NCI-H2227 treated with DMSO at 0.1 percent for 48 hours (cell line): ENCODE data around the gene APBB1IP.
"Not testable (repeated sequence)": the region's sequence is repeated elsewhere in the genome, so short reads cannot be mapped to it uniquely, and the experiment has no call there.

Experiments used
- DNase-seq: peaks from one replicate; lab custom pipeline; 2025; lab: John Stamatoyannopoulos, UW

The APBB1IP gene

GRCh38 chr10:26479766-26480492 is 41.8 kb downstream of the APBB1IP start:
- no peak for DNase-seq

- DNase-seq: no peak
These were observed 43.2 kb downstream of the APBB1IP start for GRCh38 chr10:26481315-26481692.

- DNase-seq: no peak
These were observed 43.9 kb downstream of the APBB1IP start for GRCh38 chr10:26481914-26482550.

DNA sequence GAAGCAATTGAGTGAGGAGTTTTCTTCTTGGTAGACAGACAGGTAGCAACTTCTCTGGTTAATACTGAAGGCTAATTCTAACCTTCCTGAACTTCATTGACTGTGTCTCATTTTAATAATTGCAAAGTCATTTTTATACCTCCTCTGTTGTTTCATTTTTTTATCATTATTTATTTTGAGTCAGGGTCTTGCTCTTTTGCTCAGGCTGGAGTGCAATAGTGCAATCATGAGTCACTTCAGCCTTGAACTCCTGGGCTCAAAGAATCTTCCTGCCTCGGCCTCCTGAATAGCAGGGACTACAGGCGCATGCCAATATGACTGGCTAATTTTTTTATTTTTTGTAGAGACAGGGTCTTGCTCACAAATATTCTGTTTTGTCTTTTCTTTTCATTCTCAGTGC is 45.4 kb downstream of the APBB1IP start:
- no peak for DNase-seq

- no peak for DNase-seq
These were observed 47.2 kb downstream of the APBB1IP start for GRCh38 chr10:26485150-26485941.

DNA sequence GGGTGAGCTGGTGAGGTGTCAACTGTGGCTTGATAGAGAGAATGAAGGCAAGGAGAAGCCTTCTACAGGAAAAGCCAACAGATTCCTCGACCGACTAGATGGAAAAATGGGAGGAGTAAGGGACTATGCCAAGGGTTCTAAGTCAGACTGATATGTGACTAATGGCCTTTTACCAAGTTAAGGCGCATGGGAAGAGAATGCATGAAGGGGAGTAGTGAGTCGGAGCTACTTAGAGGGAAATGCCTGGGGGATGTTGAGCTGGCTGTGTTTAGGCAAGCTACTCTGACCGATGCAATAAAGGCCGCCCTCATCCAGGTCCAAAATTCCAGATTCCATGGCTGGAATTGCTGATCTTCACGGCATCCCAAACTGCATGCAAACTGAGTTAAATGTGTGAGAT is 48.2 kb downstream of the APBB1IP start:
- no peak for DNase-seq

DNA sequence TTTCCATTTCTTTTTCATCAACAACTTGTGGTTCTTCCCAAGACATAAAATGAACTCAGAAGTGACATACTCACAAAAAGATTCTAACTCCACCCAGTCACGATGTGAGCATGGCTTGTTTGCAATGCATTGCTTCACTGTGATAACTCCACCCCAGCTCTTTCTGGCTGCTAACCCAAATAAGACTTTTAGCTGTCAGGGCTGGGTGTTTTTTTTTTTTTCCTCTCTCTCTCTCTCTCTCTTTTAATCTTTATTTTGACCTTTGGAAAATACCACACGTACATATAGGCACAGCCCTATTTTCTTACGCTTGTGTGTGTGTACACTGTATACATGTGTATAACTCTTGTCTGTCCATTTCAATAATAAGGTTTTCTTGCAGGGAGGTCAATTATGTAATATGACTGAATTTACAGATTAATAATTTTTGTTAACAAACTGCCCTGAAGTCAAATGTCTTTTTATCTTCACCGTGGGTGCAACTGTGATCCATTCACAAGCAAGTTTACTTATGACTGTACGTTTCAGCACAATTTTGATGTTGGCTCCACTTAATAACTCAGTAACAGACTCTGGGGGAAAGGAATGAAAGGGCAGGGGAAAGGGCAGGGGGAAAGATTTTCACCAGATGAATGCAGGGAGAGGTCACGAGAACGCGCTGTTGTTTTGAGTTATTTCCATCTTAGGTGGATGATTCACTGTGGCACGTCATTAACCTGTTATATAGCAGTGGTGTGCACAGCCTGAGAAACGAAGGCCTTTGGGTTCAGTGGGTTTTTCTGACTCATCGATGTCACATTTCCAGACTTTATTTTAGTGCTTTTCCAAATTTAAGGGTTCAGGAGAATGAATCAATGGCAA is 49.1 kb downstream of the APBB1IP start:
- DNase-seq: no peak

DNA sequence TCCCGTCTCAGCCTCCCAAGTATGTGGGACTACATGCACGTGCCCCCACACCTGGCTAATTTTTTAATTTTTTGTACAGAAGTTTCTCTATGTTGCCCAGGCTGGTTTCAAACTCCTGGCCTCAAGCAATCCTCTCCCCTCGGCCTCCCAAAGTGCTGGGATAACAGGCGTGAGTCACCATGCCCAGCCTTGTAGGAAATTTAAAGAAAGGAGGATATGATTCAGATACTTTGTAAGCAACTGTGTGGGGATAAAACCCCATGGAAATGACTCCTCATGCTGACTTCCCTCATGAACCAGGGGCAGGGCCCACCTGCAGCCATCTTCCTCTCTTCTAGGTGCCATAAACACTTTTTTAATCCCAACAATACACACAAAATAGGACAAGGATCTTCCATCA is 50.2 kb downstream of the APBB1IP start:
- DNase-seq: no peak

DNA sequence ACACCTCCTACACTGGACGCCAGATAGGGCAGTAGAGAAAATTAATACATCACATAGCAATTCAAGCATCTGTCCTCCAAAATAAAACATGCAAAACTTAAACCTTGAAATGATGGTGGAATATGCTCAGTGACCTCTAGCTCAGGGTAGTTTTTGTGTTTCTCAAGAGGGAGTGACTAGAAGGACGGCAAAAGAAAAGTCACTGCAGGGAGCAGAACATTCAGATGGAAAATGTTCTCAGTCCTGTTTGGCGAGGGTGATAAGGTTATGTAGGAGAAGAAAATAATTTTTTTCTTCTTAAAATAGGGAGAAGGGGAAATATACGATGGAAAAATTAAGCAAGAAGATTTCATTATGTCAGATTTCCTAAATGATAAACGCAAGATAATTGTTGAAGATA is 50.9 kb downstream of the APBB1IP start:
- DNase-seq: no peak

DNA sequence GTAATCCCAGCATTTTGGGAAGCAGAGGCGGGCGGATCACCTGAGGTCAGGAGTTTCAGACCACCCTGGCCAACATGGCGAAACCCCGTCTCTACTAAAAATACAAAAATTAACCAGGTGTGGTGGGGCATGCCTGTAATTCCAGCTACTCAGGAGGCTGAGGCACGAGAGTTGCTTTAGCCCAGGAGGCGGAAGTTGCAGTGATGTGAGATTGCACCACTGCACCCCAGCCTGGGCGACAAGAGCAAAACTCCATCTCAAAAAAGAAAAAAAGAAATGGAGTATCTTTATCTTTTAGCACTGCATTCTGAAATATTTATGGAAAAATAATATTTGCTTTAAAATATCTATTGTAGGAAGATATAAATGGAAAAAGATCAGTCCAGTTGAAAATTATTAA is 52.2 kb downstream of the APBB1IP start:
- not testable (repeated sequence) for DNase-seq

- DNase-seq: no peak
These were observed 53.1 kb downstream of the APBB1IP start for GRCh38 chr10:26491276-26491675.

DNA sequence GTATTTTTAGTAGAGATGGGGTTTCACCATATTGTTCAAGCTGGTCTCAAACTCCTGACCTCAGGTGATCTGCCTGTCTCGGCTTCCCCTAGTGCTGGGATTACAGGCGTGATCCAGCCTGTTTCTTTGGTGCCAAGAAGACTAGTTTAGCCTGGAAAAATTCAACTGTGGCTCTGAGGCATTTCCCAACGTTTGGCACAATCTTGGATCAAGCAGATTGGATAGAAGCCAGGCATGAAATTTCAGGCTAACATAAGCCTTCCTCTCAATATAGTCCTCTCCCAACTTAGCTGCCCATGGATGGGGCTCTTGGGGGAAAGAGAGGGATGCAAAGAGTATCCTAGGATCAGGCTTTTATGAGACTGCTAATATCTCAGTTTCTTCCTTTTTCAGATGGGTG is 53.8 kb downstream of the APBB1IP start:
- no peak for DNase-seq

DNA sequence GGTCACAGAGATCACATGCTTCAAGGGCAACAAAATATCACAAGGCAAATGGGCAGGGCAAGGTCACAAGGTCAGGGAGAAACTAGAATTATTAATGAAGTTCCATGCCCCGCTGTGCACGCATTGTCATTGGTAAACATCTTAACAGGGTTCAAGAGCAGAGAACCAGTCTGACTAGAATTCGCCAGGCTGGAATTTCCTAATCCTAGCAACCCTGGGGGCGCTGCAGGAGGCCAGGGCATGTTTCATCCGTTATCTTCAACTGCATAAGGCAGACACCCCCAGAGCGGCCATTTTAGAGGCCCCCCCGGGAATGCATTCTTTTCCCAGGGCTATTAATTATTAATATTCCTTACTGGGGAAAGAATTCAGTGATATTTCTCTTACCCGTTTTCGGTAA is 54.6 kb downstream of the APBB1IP start:
- DNase-seq: not testable (repeated sequence)

DNA sequence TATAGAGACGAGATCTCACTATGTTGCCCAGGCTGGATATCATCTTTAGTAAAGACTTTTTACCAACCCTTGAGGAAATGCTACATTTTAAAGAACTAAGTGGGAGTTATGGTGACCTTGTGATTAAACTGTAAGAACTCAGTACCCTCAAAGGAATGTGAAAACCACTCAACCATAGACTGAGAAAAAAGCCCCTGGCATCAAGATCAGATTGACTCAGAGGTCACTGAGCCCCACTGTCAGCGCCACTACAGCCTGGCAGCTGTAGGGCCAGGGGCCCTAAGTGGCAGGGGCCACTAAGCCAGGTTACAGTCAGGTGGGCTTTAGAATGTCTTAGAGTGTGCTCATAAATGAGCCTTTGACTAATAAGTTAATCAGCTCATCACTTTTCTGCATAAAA is 55.9 kb downstream of the APBB1IP start:
- DNase-seq: no peak

DNA sequence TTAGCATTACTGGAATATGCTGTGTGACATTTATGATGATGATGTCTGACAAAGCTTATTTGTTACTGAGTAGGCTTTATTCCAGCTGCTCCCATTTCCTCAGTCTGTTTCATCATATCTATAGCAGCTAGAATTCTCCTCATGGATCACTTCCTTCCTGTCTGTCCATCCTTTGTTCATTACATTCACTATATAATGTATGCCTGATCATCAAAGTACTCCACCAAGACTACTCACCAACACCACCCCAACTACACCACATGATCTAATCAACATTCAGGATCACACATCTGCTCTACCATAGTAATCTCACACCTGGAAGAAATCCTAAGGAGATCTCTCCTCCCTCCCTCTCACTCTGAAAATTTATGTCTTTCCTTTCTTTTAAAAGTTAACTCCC is 61.3 kb downstream of the APBB1IP start:
- no peak for DNase-seq

GRCh38 chr10:26502986-26503385 is 64.8 kb downstream of the APBB1IP start:
- DNase-seq: no peak

DNA sequence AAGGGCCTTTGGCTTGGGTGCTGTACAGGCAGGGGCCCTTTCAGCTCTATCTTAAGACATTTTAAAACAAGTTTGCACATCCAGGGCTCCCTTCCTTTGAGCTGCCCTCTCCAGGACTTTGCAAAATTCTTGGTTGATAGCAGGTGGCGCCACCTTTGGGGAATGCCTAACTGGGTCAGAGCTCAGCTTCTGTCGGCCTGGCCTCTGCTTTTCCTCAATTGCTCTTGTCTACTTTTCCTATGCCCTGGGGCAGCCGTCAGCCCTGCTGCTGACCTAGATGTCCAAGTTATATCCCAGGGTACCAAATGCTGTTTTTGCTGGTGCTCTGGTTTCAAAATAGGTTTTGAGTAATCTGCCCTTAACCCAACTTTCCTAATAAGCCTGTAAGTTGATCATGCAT is 65.8 kb downstream of the APBB1IP start:
- no peak for DNase-seq

DNA sequence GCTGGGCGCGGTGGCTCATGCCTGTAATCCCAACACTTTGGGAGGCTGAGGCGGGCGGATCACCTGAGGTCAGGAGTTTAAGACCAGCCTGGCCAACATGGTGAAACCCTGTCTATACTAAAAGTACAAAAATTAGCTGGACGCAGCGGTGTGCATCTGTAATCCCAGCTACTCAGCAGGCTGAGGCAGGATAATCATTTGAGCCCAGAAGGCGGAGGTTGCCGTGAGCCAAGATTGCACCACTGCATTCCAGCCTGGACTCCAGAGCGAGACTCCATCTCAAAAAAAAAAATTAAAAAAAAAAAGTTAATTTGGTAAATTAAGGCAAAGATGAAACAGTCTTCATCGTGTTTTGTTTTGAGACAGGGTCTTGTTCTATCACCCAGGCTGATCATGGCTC is 66.3 kb downstream of the APBB1IP start:
- DNase-seq: not testable (repeated sequence)

GRCh38 chr10:26505491-26505890 is 67.3 kb downstream of the APBB1IP start:
- no peak for DNase-seq

DNA sequence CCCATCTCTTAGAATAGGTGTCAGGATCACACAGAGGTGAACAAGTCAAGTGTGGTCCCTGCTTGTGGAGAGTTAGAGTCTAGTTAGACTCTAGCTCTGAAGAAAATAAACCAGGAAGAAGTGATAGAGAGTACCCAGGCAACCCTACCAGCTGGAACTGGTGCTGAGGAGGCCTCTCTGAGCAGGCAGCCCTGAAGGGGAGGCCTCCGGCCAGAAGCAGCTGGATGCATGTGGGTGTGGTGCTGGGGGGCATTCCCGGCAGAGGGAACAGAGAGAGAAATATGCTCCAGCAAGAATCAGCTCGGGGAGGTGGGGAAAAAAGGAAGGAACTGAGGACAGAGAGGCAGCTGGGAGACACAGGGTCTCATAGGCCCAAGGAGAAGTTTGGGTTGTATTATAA is 68.6 kb downstream of the APBB1IP start:
- no peak for DNase-seq

DNA sequence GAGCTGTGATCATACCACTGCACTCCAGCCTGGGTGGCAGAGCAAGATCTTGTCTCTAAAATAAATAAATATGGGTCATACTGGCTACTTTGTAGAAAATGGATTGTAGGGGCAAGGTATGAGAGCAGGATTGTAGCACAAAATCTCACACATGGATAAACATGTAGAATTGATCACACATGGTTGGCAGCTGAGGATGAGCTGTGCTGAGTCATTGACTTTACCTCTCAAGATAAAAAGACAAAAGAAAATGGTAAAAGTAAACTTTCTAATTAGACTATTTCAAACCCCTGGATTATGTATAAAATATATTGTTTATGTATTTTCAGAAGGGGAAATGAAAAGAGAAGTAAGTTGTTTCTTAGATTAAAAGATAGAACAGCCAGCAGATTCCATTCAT is 69.3 kb downstream of the APBB1IP start:
- DNase-seq: no peak

- DNase-seq: no peak
These were observed 69.9 kb downstream of the APBB1IP start for GRCh38 chr10:26508016-26508415.
